GM18519 (cell line): Measurements from ENCODE around the gene ZBTB14.

Experiments
- ATAC-seq: cut with Tn5 transposase; IDR thresholded peaks from one replicate; pipeline ENCODE4 v1.9.1; 2021; ENCODE audit warnings: mild to moderate bottlenecking, moderate library complexity; ENCODE audit not compliant: unreplicated experiment, low FRiP score

ZBTB14 gene

GRCh38 chr18:5295231-5295920 is at the start of gene ZBTB14:
Gene ZBTB14 (minus strand): TSS chr18:5295726. CDS start chr18:5293246, 2,480 bp downstream.
- ATAC-seq, result peak; percentile 27

GRCh38 chr18:5339202-5339834 is 43.8 kb upstream of the ZBTB14 start:
- no peak for ATAC-seq

DNA sequence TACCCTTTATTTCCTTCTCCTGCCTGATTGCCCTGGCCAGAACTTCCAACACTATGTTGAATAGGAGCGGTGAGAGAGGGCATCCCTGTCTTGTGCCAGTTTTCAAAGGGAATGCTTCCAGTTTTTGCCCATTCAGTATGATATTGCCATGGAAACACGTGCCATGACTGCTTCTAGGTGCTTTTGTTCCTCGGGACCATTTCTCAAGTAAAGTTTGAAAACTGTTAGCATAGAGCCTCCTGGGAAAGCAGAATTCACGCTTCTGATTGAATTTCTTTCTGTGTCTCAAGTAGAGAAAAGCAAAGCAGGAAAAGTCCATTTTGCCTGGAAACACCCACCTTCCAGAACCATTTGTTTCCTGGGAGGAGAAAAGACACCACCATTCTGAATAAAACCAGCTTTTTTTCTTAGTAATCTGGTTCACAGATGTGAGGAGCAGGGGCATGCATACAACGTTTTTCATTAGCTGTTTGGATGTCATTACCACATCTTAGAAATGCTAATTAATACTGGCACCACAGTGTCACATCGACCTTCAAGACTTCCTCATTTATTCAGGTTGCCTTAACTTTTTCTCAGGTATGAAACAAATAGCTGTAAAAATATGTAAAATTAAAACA is 39.0 kb upstream of the ZBTB14 start:
- ATAC-seq, result no peak

DNA sequence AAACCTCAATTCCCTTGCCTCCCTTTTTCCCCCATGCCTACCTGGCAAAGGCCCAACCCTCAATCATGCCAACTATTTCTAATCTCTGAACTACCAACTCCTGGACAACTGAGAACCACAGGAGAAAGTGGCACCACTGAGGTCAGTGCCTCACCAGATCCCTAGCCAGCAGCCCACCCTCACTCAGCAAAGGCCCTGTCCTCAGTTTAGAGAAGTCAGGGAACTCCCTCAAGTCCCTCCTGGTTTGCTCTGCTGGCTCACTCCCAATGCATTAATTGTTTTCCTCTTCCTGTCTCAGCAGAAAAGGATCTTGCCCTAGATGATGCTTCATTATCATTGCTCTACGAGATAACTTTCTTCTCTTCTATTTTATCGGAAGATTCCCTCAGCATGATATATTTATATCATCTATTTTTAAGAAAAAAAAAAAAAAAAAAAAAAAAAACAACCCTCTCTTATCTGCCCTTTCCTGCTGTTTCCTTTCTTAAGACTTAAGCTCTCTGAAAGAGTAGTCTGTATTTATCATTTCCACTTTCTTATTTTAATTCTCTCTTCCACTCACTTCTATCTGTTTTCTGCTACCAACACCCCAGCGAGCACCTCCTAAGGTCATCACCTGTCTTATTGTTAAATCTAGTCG is 22.7 kb upstream of the ZBTB14 start:
- no peak for ATAC-seq

GRCh38 chr18:5317186-5317585 is 21.7 kb upstream of the ZBTB14 start:
- no peak for ATAC-seq

GRCh38 chr18:5315838-5316237 is 20.3 kb upstream of the ZBTB14 start:
- ATAC-seq, result no peak

- no peak for ATAC-seq
These were observed 15.9 kb upstream of the ZBTB14 start for GRCh38 chr18:5311301-5311989.

GRCh38 chr18:5309888-5310470 is 14.5 kb upstream of the ZBTB14 start:
- ATAC-seq, result peak; percentile 91

DNA sequence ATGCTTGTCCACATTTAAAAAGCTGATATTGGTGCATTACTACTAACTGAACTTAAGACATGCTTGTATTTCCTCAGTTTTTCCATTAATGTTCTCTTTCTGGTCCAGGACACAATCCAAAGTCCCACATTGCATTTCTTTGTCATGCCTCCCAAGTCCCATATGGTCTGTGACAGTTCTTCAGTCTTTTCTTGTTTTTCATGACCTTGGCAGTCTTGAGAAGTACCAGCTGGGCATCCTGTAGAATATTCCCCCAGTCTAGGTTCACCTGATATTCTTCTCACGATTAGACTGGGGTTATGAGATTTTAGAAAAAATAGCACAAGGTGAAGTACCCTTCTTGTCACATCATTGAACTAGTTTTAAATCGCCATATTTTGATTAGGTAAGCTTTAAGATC is 10.3 kb upstream of the ZBTB14 start:
- ATAC-seq, result no peak

DNA sequence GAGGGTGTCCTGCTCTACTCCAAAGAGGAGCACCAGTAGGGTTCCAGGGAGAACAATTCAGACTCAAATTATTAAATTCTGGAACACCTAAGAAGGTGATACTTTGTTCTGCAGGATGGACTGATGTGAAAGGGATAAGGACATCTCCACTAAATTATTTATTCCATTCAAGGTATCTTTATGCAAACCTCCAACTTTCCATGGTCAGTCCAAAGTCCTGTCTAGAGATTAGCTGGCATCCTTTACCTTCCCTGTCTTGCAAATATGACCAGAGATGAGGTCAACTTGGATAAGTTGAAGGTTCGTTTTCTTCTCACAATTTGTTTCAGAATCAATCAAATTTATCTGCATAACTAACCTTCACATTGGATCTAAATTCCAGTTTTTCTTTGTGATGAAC is 8.7 kb upstream of the ZBTB14 start:
- ATAC-seq, result no peak

DNA sequence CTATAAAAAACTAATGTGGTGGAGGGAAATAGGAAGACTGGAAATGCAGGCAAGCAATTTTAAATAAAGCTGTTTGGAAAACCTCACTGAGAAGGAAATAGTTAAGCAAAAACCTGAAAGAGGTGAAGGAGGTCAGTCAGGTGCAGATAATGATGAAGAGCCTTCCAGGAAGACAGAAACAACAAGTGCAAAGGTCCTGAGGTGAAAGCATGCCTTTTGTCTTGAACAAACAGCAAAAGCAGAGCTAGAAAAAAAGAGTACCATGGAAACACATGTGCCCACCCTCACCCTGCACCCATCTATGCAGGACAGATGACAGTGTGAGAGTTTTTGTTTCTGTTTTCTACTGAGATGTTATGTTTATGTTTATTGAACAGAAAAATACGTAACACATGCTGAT is 8.1 kb upstream of the ZBTB14 start:
- ATAC-seq, result no peak

- peak; percentile 36 for ATAC-seq
These were observed 7.1 kb upstream of the ZBTB14 start for GRCh38 chr18:5302606-5303005.

- ATAC-seq, result no peak
These were observed 5.0 kb upstream of the ZBTB14 start for GRCh38 chr18:5300476-5301010.

GRCh38 chr18:5298156-5298852 is 2.8 kb upstream of the ZBTB14 start:
- no peak for ATAC-seq

GRCh38 chr18:5297597-5297996 is 2.1 kb upstream of the ZBTB14 start:
- ATAC-seq, result no peak

DNA sequence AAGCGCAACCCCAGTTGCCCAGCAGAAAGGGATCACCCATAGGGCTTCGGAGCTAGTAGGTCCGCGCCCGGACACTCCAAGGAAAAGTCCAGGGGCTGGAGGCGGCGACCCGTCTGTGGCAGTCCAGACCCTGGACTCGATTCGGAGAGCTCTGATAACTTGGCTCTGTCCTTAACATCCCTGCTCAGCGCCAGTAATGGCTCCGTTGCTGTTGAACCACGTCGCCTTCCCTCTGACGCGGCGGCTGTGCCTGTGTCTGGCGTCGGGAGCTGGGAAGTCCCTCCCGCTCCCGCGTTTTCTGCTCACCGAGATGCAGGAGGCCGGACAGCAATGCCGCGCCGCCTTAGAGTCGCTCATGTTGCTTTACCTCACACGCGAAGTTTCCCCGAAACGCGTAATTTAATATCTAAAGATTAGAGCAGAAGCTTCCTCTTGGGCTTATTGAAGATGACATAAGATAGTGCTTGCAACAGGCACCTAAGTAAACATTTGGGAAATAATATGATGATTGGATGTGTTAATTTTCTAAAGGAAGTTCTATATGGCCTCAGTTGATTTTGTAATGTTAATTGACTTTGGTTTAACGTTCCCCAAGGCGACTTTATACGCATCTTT is 1.3 kb upstream of the ZBTB14 start:
- peak; percentile 8 for ATAC-seq

DNA sequence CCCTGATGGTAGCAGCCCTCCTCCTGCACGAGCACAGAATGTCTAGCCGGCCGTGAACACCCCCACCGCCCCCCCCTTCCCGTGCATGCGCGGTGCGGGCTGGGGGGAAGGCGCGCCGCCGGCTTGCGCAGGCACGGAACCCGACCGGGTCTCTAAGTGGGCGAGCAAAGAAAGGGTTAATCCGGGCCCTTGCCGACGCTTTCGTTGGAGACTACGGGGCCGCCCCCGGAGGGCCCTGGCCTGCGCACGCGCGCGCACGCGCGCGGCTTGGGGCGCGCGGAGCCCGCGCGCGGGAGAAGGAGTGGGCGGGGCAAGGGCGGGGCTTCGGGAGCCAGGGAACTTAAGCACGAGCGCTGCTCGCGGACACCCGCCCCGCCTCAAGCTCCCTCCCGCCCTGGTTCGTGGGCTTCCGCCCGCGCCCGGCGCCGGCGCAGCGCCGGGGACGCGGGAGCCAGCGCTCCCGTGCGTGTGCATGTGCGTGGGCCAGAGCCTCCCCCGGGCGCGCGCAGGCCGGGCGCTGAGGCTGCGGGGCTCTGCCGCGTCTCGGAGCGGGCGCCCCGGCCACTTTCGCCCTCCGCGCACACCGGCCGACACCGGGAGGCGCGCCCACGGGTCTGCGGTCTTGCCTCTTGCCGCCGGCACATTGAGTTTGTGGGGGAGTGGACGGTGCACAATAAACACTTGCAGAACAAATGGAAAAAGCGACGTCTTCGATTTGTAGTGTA is 617 bp upstream of the ZBTB14 start:
- peak; percentile 39 for ATAC-seq

GRCh38 chr18:5294457-5295230 is 882 bp downstream of the ZBTB14 start:
- ATAC-seq, result peak; percentile 2
